Activated naive CD4-positive, alpha-beta T cell treated with anti-CD3 and anti-CD28 coated beads, Interleukin-2, amount 50 U/mL, for 24 hours (primary cell): ENCODE results near the gene CREB5.
"Not testable (repeated sequence)": the region's sequence is repeated elsewhere in the genome, so short reads cannot be mapped to it uniquely, and the experiment has no call there.

Source experiments
- H3K27ac Mint-ChIP-seq: one replicate; pipeline ENCODE4 v1.8.0; 2021; ENCODE audit warnings: mild to moderate bottlenecking, mixed read lengths
- H3K27me3 Mint-ChIP-seq: one replicate; pipeline ENCODE4 v1.8.0; 2021; ENCODE audit warnings: mixed read lengths
- H3K36me3 Mint-ChIP-seq: one replicate; pipeline ENCODE4 v1.8.0; 2021; ENCODE audit warnings: mixed read lengths
- H3K4me1 Mint-ChIP-seq: one replicate; pipeline ENCODE4 v1.8.0; 2021; ENCODE audit warnings: mixed read lengths
- H3K4me3 Mint-ChIP-seq: one replicate; pipeline ENCODE4 v1.8.0; 2021; ENCODE audit warnings: mild to moderate bottlenecking, mixed read lengths
- H3K9me3 Mint-ChIP-seq: one replicate; pipeline ENCODE4 v1.8.0; 2021; ENCODE audit warnings: mixed read lengths

The CREB5 gene

DNA sequence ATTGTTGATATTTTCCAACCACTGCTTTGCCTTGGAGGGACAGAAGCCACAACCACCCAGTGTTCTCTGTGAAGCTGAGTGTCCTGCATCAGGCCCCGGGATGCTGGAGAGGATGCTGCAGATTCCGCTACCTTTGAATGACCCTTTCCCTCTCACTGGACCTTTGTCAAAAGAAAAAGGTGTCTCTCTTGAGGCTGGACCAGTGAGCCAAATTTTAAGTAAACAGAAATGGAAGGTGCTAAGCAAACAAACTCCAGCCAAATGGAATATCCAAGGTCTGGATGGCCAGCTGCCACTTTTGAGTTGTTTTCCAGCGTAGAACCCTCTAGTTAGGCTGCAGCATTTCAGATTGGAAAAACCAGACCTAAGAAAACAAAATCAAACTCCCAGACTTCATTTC is 400.3 kb downstream of the CREB5 start:
- no peak overlapping the region for H3K4me3 Mint-ChIP-seq
- H3K36me3 Mint-ChIP-seq = no peaks in the 10 kb centered on the region
- H3K27me3 Mint-ChIP-seq = peaks cover 1% of the 10 kb centered on the region
- H3K27ac Mint-ChIP-seq = no peak overlapping the region
- H3K4me1 Mint-ChIP-seq = no peaks in the 10 kb centered on the region
- no peaks in the 10 kb centered on the region for H3K9me3 Mint-ChIP-seq

DNA sequence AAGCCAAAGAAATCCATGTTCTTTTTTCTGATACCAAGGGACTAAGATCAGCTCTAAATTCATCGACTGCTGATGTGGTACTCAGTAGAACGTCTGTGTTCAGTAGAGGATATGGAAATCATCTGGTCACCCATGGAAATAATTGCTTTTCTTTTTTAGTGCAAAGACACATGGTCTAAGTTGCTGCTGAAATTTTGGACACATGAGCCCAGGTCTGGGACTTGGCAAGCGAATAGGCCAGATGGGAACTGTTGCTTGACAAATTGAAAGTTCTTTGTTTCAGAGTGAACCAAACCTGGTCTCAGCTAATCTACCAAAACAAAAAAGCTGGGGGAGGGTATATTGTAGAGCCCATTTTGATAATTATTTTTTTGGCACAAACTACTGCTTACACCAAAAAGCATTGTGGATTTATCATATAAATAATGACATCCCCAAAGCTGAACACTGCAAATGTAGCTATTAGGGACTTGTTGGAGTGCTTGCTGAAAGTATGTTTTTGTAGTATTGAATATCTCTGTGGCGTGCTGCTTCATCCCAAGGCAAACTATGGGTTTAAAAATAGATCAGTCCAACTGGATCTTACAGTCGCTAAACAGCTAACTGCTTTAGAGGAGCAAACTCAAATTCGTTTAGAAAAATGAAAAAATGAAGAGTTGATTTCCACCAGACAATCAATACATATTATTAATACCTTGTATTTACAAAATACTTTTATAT is 401.1 kb downstream of the CREB5 start:
- H3K4me1 Mint-ChIP-seq = no peaks in the 10 kb centered on the region
- H3K36me3 Mint-ChIP-seq = no peaks in the 10 kb centered on the region
- H3K27me3 Mint-ChIP-seq = peaks cover 1% of the 10 kb centered on the region
- H3K27ac Mint-ChIP-seq = no peak overlapping the region
- no peak overlapping the region for H3K4me3 Mint-ChIP-seq
- no peaks in the 10 kb centered on the region for H3K9me3 Mint-ChIP-seq

DNA sequence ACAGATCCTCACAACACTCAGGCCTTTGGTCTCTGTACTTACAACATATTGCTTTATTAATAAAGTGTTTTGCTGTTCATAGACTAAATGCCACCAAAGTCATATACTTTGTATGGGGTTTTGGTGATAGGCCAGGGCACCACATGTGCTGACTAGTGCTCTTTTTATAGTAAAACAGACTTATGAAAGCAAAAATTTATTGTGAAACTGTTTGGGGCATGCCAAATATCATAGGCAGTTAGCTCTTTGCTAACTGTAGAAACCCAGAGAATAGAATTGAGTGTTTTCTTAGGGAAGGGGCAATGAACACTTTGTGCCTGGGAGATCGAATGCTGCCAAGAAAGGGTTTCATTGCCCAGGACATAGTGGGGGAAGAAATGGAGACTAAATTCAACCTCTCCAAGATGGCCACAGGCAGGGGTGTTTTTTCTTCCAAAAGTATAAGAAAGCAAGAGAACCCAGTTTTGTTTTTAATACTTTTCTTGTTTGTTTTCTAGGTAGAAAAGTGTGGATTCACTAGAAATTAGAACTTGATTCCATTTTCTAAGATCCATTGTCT is 403.1 kb downstream of the CREB5 start:
- Mint-ChIP-seq H3K36me3 (no peaks in the 10 kb centered on the region), H3K27me3 (peaks cover 1% of the 10 kb centered on the region), H3K4me1 (no peaks in the 10 kb centered on the region), H3K27ac (no peak overlapping the region), H3K9me3 (no peaks in the 10 kb centered on the region), H3K4me3 (no peak overlapping the region)

DNA sequence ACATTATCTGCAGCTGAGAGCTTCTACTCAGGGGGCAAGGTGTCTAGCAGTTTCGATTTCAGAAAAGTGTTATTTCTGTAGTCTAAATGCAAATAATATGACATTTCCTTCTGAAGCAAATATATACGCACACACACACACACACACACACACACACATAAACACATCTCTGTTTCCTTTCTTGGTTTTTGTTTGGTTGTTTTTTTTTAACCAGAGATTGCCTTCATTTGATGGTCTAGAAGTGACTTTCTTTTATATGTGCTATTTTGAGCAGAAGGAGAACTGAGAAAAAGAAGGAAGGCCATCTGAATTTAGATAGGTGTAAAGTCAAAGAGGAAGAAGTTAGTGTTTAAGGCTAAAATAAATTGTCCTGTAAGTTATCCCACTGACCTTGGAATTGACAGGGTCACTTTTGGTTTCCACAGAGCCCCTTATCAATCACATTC is 403.6 kb downstream of the CREB5 start:
- H3K27ac Mint-ChIP-seq = no peak overlapping the region
- no peaks in the 10 kb centered on the region for H3K36me3 Mint-ChIP-seq
- H3K9me3 Mint-ChIP-seq = no peaks in the 10 kb centered on the region
- H3K27me3 Mint-ChIP-seq = peaks cover 1% of the 10 kb centered on the region
- H3K4me3 Mint-ChIP-seq = no peak overlapping the region
- no peaks in the 10 kb centered on the region for H3K4me1 Mint-ChIP-seq

DNA sequence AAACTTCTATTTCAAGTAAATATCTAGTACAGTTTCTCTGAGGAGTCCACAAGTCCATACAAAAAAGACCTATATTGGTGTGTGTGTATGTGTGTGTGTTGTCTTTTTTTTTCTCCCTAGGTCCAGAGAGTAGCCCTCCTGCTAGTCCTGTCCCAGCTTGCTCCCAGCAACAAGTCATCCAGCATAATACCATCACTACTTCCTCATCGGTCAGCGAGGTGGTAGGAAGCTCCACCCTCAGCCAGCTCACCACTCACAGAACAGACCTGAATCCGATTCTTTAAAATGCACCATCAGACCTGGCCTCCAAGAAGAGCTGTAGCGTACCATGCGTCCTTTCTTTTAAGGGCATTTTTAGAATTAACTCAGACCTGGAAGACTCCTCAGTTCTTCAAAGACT is 406.7 kb downstream of the CREB5 start:
- H3K4me1 Mint-ChIP-seq = no peaks in the 10 kb centered on the region
- no peak overlapping the region for H3K27ac Mint-ChIP-seq
- peaks cover 2% of the 10 kb centered on the region for H3K27me3 Mint-ChIP-seq
- no peaks in the 10 kb centered on the region for H3K9me3 Mint-ChIP-seq
- H3K4me3 Mint-ChIP-seq = no peak overlapping the region
- H3K36me3 Mint-ChIP-seq = no peaks in the 10 kb centered on the region

DNA sequence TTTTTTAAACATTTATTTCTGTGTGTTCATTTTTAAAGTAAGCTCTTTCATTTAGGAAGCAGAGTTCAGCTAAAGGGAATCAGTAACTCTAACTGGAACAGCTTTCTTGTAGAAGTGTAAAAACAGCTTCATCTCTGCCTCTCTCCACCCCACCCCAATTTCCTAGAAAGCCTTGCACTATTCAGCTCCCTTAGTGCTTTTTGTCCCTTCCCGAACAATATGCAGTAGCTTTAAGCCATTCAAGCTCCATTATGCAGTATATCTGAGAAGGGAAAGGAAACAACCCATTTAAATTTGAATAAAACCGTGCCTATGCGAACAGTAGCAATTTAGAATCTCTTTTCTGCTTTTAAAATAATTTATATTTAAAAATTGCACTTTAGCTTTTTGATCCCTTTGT is 411.3 kb downstream of the CREB5 start:
- no peak overlapping the region for H3K4me3 Mint-ChIP-seq
- no peaks in the 10 kb centered on the region for H3K9me3 Mint-ChIP-seq
- H3K27me3 Mint-ChIP-seq = peaks cover 8% of the 10 kb centered on the region
- no peaks in the 10 kb centered on the region for H3K36me3 Mint-ChIP-seq
- H3K27ac Mint-ChIP-seq = no peak overlapping the region
- H3K4me1 Mint-ChIP-seq = no peaks in the 10 kb centered on the region

DNA sequence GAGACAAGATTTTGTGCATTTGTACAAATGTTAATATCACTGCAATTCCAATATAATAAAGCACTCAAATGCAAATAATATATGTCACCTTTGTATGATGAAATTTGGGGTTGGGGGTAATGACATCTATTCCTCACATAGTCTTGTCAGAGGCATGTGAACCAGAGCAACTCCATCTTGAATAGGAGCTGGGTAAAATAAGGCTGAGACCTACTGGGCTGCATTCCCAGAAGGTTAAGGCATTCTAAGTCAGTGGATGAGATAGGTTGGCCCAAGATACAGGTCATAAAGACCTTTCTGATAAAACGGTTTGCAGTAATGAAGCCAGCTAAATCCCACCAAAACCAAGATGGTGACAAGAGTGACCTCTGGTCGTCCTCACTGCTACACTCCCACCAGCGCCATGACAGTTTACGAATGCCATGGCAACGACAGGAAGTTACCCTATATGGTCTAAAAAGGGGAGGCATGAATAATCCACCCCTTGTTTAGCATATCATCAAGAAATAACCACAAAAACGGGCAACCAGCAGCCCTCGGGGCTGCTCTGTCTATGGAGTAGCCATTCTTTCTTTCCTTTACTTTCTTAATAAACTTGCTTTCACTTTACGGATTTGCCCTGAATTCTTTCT is 413.6 kb downstream of the CREB5 start:
- not testable (repeated sequence) for H3K36me3 Mint-ChIP-seq, H3K27ac Mint-ChIP-seq, H3K9me3 Mint-ChIP-seq, H3K27me3 Mint-ChIP-seq, H3K4me1 Mint-ChIP-seq, H3K4me3 Mint-ChIP-seq

DNA sequence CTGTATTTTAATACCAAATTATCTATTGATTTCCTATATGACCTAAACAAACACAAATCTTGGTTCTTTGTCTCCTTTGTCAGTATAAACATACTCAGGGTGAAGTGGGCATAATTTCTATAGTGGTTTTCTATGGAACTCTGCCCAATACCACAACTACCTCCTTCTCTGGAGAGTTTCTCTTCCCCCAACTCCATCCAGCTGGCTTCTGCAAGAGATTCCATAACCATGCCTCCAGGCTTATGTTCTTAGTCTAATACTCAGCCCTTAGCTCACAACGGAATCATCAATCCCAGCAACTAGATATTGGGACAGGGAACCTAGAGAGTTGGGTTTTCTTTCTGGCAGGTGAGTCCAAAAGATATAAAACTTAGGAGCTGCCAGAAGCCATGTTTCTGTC is 418.5 kb downstream of the CREB5 start:
- H3K4me1 Mint-ChIP-seq = no peaks in the 10 kb centered on the region
- H3K4me3 Mint-ChIP-seq = no peak overlapping the region
- H3K36me3 Mint-ChIP-seq = no peaks in the 10 kb centered on the region
- peaks cover 4% of the 10 kb centered on the region for H3K27me3 Mint-ChIP-seq
- H3K27ac Mint-ChIP-seq = no peak overlapping the region
- H3K9me3 Mint-ChIP-seq = no peaks in the 10 kb centered on the region

DNA sequence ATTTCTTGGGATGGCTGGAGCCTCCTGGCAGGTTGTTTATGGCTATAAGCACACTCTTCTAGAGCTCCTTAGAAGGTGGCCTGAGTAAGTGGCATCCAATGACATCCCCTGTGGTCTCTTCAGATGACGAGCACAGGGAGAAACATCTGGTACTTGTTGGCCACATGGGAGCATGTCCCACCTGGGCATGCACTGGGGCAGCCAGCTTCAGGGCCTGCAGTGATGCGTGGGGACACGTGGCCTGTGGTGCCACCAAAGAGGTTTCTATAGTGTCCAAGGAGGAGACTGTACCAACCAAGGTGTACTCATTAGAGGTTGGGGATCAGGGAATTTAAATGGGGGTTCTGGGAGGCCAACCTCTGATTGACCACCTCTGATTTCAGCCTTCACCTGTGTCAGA is 420.4 kb downstream of the CREB5 start:
- H3K4me1 Mint-ChIP-seq = no peaks in the 10 kb centered on the region
- peaks cover 1% of the 10 kb centered on the region for H3K27me3 Mint-ChIP-seq
- H3K9me3 Mint-ChIP-seq = no peaks in the 10 kb centered on the region
- no peak overlapping the region for H3K4me3 Mint-ChIP-seq
- no peaks in the 10 kb centered on the region for H3K36me3 Mint-ChIP-seq
- H3K27ac Mint-ChIP-seq = no peak overlapping the region

DNA sequence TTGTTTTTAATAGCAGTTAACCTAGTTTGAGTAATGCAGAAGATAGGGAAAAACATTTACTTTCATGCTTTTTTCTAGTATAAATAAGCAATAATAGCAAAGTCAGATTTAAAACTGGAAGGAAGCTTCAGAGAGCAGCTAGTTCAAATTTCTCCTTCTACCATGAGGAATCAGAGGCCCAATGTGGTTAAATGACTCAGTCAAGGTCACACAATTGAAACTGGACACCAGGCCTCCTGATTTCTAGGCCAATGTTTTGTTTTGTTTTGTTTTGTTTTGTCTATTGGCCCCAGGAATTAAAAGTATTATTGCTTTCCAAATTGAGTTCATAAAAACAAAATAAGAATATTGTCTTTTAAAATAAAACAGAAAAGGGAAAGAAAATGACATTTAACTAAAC is 423.5 kb downstream of the CREB5 start:
- no peaks in the 10 kb centered on the region for H3K4me1 Mint-ChIP-seq
- no peaks in the 10 kb centered on the region for H3K36me3 Mint-ChIP-seq
- H3K27ac Mint-ChIP-seq = no peak overlapping the region
- no peak overlapping the region for H3K4me3 Mint-ChIP-seq
- peaks cover 6% of the 10 kb centered on the region for H3K27me3 Mint-ChIP-seq
- no peaks in the 10 kb centered on the region for H3K9me3 Mint-ChIP-seq

DNA sequence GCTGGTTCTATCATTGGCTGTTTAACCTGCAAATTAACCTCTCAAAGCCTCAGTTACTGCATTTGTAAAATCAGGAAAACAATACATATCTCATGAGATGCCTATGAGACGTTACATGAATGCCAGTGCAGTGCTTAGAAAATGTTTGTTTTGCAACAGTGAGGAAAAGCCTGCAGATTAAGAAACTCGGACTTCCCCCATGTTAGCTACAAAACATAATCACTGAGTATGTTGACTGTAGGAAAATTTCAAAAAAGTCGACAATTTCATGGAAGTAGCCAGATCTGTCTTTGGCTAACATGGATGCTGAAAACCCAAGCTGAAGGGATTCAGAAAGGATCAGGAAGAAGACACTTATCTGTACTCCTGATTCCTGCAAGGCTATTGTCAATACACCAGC is 424.4 kb downstream of the CREB5 start:
- H3K27ac Mint-ChIP-seq = no peak overlapping the region
- H3K27me3 Mint-ChIP-seq = peaks cover 6% of the 10 kb centered on the region
- no peaks in the 10 kb centered on the region for H3K4me1 Mint-ChIP-seq
- H3K9me3 Mint-ChIP-seq = no peaks in the 10 kb centered on the region
- no peaks in the 10 kb centered on the region for H3K36me3 Mint-ChIP-seq
- no peak overlapping the region for H3K4me3 Mint-ChIP-seq

DNA sequence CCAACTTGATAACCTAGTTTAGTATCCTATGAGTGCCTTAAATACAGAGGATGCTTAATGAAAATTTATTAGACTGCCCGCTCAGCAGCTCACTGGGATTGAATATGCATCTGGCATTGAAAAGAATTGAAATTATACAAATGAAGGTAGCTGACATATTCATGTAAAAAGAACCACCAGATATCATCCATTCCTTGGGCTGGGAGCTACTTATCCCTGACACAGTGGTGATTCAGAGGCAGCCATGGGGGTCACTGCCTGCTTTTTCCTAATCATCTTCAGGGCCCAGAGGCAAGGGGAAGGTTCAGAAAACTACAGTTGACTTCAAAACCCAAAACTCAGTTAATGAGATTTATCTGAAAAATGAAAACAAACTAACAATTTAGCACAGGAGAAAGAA is 424.9 kb downstream of the CREB5 start:
- H3K4me1 Mint-ChIP-seq = no peaks in the 10 kb centered on the region
- H3K36me3 Mint-ChIP-seq = no peaks in the 10 kb centered on the region
- H3K4me3 Mint-ChIP-seq = no peak overlapping the region
- no peaks in the 10 kb centered on the region for H3K9me3 Mint-ChIP-seq
- peaks cover 6% of the 10 kb centered on the region for H3K27me3 Mint-ChIP-seq
- H3K27ac Mint-ChIP-seq = no peak overlapping the region

DNA sequence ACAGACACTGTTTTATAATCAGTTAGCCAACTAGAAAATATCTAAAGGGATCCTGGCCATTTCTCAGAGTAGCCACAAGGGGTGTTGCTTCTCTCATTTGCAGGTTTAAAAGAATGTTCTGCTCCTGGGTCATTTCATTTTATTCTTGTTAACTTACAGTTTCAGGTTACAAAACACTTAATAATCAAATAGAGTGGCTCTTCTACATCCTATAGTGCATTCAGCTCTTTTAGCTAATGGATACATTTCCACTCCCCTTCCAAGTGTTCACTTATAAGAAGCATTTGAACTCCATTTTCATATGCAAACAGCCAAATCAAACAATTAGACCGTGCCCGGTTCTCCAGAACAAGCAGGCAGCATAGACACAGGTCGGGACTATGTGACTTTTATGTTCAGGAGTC is 428.3 kb downstream of the CREB5 start:
- H3K27ac Mint-ChIP-seq = no peak overlapping the region
- H3K9me3 Mint-ChIP-seq = no peaks in the 10 kb centered on the region
- H3K4me1 Mint-ChIP-seq = no peaks in the 10 kb centered on the region
- no peaks in the 10 kb centered on the region for H3K36me3 Mint-ChIP-seq
- H3K27me3 Mint-ChIP-seq = peaks cover 13% of the 10 kb centered on the region
- H3K4me3 Mint-ChIP-seq = no peak overlapping the region

DNA sequence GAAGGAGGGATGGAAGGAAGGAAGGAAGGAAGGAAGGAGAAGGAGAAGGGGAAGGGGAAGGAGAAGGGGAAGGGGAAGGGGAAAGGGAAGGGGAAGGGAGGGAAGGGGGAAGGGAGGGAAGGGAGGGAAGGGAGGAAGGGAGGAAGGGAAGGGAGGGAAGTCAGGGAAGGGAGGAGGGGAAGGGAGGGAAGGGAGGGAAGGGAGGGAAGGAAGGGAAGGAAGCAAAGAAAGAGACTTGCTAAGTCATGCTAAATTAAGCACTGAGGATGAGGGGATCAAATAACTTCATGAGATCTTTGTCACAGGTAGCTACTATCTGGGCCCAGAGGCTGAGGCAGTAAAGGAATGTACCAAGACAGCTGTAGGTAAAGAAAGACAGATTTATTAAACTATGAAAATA is 429.4 kb downstream of the CREB5 start:
- Mint-ChIP-seq H3K4me3 (no peak overlapping the region), H3K36me3 (no peaks in the 10 kb centered on the region), H3K27me3 (peaks cover 13% of the 10 kb centered on the region), H3K9me3 (no peaks in the 10 kb centered on the region), H3K27ac (no peak overlapping the region), H3K4me1 (no peaks in the 10 kb centered on the region)

DNA sequence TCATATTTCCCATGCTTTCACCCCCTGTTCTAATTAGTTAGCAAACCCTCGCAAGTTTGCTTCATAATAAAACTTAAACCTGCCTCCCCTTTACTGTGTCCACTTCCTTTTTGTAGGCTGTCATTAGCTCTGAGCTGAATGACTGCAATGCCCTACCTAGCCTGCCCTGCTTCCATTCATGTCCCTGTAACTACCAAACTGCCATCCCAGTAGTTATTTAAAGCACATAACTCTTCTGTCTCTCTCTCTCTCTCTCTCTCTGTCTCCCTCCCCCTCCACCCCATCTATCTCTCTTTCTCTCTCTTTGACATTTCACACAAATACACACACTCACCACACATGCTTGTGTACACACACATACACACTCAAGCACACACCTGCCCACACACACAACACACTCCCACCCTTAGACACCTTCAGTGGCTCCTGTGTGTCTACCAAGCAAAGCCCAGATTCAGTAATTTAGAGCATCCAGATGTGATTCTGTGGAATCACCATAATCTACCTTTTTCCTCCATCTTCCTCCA is 430.5 kb downstream of the CREB5 start:
- Mint-ChIP-seq H3K9me3 (no peaks in the 10 kb centered on the region), H3K4me3 (no peak overlapping the region), H3K27me3 (peaks cover 13% of the 10 kb centered on the region), H3K36me3 (no peaks in the 10 kb centered on the region), H3K4me1 (no peaks in the 10 kb centered on the region), H3K27ac (no peak overlapping the region)

DNA sequence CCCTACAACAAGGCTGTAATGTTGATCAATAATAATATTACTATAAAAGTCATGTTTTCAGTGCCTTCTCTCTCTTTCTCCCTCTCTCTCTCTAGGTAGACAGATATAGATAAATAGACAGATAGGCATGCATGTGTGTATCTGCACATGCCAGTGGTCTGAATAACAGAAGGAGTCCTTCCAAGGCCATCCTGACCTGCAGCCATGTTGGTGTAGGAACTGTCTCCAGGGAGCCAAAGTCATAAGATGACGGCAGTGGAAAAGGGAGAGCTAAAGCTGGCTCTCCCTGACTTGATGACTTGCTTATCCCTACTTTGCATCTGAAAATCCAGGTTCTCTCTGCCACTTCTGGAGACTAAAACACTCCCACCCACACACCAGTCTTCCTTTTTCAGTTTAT is 432.8 kb downstream of the CREB5 start:
- no peak overlapping the region for H3K27ac Mint-ChIP-seq

More for the DNA sequence above, 432.8 kb downstream of the CREB5 start:
- H3K36me3 Mint-ChIP-seq = no peaks in the 10 kb centered on the region
- no peaks in the 10 kb centered on the region for H3K4me1 Mint-ChIP-seq
- no peak overlapping the region for H3K4me3 Mint-ChIP-seq
- peaks cover 16% of the 10 kb centered on the region for H3K27me3 Mint-ChIP-seq
- no peaks in the 10 kb centered on the region for H3K9me3 Mint-ChIP-seq
